DND-41 (cell line): ENCODE measurements around the gene FAM234A.

Experiments
- CTCF ChIP-seq: IDR thresholded peaks from 2 replicates; pipeline ENCODE4 v1.5.1; 2012; ENCODE audit warnings: borderline replicate concordance, low read length, moderate library complexity, mild to moderate bottlenecking; ENCODE audit not compliant: poor library complexity, severe bottlenecking; ENCODE audit errors: extremely low read depth
- EZH2 ChIP-seq: IDR thresholded peaks from 3 replicates; pipeline ENCODE4 v1.6.1; 2012; ENCODE audit warnings: borderline replicate concordance, low read depth, mild to moderate bottlenecking, moderate library complexity, low read length, inconsistent platforms; ENCODE audit not compliant: severe bottlenecking

DNA sequence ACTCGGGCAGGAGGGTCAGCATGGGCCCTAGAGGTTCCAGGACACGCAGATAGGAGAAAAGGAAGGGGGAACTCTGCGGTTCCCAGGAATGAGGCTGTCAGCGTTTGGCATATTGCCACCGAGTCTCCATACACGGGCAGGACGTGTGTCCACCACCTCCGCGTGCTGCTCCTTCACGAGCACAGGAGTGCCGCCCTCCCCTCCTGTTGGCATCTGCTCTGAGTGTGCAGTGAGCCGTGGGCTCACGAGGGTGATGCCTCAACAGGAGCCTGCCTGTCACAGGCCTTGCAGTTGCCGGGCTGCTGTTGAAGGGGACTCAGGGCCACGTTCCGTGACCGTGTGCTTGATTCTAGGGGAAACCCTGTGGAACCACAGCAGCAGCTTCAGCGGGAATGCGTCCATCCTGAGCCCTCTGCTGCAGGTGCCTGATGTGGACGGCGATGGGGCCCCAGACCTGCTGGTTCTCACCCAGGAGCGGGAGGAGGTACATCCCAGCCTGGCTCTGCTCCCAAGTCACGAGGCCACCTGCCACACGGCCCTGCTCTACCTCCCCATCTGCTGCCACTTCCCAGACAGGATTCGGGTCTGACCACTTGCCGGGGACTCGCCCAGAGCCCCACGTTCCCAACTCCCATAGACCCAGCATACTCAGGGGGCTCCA, 26.5 kb downstream of the FAM234A start:
- no peak for TF ChIP-seq CTCF
- no peak for TF ChIP-seq EZH2
